Kidney epithelial cell (primary cell): ENCODE results near the gene NCF2. TPM values are rescaled to one million over a fixed set of nuclear protein-coding genes. Genes with fewer than 3 reads are reported as not detected.

ENCODE experiments used
- DNase-seq: peaks from one replicate; pipeline ENCODE4 v3.0.0-alpha.2; 2010; ENCODE audit warnings: low read depth
- H3K27me3 ChIP-seq: 2 replicates; pipeline ENCODE4 v1.6.0; 2011; ENCODE audit warnings: low read length; ENCODE audit not compliant: control insufficient read depth, insufficient read depth
- H3K36me3 ChIP-seq: 2 replicates; pipeline ENCODE4 v1.5.1; 2011; ENCODE audit warnings: low read length; ENCODE audit not compliant: control insufficient read depth, insufficient read depth
- H3K4me3 ChIP-seq: 2 replicates; pipeline ENCODE4 v1.5.1; 2011; ENCODE audit warnings: low read depth, mild to moderate bottlenecking, control low read depth, low read length
- total RNA-seq: library from RNA; depleted of rRNA; stranded (reverse); fragments of >200 nt; gene quantifications from 2 replicates; pipeline ENCODE4 v1.2.3, GENCODE V29; 2015
- TF ChIP-seq, protein P1 (sequence below): IDR thresholded peaks from 2 replicates; pipeline ENCODE4 v1.5.1; 2011; ENCODE audit warnings: mild to moderate bottlenecking, moderate library complexity, low read length, control low read depth, inconsistent platforms; ENCODE audit not compliant: insufficient read depth, poor library complexity, severe bottlenecking

Gene NCF2
- total RNA-seq, 1 donor from 2014 or later, result 62.5 TPM

- Histone ChIP-seq H3K27me3 (no peaks in the 10 kb centered on the region), H3K36me3 (no peaks in the 10 kb centered on the region), H3K4me3 (no peak overlapping the region)
- TF ChIP-seq, protein P1, sequence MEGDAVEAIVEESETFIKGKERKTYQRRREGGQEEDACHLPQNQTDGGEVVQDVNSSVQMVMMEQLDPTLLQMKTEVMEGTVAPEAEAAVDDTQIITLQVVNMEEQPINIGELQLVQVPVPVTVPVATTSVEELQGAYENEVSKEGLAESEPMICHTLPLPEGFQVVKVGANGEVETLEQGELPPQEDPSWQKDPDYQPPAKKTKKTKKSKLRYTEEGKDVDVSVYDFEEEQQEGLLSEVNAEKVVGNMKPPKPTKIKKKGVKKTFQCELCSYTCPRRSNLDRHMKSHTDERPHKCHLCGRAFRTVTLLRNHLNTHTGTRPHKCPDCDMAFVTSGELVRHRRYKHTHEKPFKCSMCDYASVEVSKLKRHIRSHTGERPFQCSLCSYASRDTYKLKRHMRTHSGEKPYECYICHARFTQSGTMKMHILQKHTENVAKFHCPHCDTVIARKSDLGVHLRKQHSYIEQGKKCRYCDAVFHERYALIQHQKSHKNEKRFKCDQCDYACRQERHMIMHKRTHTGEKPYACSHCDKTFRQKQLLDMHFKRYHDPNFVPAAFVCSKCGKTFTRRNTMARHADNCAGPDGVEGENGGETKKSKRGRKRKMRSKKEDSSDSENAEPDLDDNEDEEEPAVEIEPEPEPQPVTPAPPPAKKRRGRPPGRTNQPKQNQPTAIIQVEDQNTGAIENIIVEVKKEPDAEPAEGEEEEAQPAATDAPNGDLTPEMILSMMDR, result no peak
- DNase-seq, result no peak
Observed at GRCh38 chr1:183600136-183600535, 9.9 kb upstream of the NCF2 start.

GRCh38 chr1:183598386-183598785, 8.1 kb upstream of the NCF2 start:
- no peaks in the 10 kb centered on the region for H3K36me3 ChIP-seq
- no peak for DNase-seq
- TF ChIP-seq, protein P1, result no peak

GRCh38 chr1:183597656-183598347, 7.5 kb upstream of the NCF2 start:
- DNase-seq, result no peak
- Histone ChIP-seq H3K27me3 (no peaks in the 10 kb centered on the region), H3K4me3 (no peak overlapping the region), H3K36me3 (no peaks in the 10 kb centered on the region)
- TF ChIP-seq, protein P1, result no peak

More at GRCh38 chr1:183598386-183598785, 8.1 kb upstream of the NCF2 start:
- Histone ChIP-seq H3K4me3 (no peak overlapping the region), H3K27me3 (no peaks in the 10 kb centered on the region)

DNA sequence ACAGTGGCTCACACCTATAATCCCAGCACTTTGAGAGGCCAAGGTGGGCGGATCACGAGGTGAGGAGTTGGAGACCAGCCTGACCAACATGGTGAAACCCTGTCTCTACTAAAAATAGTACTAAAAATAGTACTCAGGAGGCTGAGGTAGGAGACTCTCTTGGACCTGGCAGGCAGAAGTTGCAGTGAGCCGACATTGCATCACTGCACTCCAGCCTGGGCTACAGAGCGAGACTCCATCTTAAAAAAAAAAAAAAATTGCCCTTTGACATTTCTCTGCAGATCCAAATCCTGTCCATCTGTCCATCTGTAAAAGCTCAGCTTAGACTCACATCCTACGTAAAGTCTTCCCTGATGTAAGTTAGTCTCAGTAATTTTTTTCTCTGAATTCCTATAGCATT, 6.2 kb upstream of the NCF2 start:
- H3K4me3 ChIP-seq, result no peak overlapping the region
- no peak for DNase-seq
- no peaks in the 10 kb centered on the region for H3K27me3 ChIP-seq
- TF ChIP-seq, protein P1, result no peak
- no peaks in the 10 kb centered on the region for H3K36me3 ChIP-seq

DNA sequence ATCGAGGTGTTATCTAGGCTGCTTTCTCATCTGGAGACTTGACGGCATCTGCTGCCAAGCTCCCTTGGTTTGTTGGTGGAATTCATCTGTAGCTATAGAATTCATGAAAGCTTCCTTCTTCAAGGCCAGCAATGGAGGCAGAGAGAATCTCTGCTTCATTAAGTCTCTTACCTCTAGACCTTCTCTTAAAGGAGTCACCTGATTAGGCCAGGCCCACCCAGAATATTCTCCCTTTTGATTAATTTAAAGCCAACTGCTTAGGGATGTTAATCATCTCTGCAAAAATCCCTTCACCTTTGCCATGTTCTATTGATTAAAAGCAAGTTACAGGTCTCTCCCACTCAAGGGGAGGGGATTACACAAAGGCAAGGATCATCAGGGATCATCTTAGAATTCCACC, 5.3 kb upstream of the NCF2 start:
- Histone ChIP-seq H3K36me3 (no peaks in the 10 kb centered on the region), H3K4me3 (no peak overlapping the region), H3K27me3 (no peaks in the 10 kb centered on the region)
- DNase-seq, result no peak
- TF ChIP-seq, protein P1, result no peak

DNA sequence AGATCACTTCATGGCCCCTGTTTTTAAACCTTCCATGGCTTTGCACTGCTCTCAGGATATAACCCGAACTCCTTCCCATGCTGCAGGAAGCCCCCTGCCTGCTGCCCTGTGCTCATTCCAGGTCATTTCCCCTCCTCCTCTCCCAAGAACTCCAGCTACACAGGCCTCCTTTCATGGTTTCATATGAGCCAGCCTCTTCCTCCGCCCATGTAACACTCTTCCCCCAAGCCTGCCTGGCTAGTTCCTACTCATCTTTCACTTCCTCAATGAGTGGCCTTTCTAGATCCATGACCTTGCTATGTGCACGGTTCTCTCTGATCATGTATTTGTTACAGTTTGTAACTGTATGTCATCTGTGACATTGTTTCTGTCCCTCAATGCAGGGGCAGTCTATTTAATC, 3.1 kb upstream of the NCF2 start:
- TF ChIP-seq, protein P1, result no peak
- Histone ChIP-seq H3K4me3 (no peak overlapping the region), H3K36me3 (no peaks in the 10 kb centered on the region), H3K27me3 (no peaks in the 10 kb centered on the region)
- DNase-seq, result no peak
